GM19193 (cell line): Measurements from ENCODE around the gene CYB5R3.

Source experiments
- POLR2A ChIP-seq: IDR thresholded peaks from 4 replicates; pipeline ENCODE4 v1.6.1; 2011; ENCODE audit not compliant: insufficient read depth, insufficient read length; ENCODE audit errors: extremely low read depth

The CYB5R3 gene

DNA sequence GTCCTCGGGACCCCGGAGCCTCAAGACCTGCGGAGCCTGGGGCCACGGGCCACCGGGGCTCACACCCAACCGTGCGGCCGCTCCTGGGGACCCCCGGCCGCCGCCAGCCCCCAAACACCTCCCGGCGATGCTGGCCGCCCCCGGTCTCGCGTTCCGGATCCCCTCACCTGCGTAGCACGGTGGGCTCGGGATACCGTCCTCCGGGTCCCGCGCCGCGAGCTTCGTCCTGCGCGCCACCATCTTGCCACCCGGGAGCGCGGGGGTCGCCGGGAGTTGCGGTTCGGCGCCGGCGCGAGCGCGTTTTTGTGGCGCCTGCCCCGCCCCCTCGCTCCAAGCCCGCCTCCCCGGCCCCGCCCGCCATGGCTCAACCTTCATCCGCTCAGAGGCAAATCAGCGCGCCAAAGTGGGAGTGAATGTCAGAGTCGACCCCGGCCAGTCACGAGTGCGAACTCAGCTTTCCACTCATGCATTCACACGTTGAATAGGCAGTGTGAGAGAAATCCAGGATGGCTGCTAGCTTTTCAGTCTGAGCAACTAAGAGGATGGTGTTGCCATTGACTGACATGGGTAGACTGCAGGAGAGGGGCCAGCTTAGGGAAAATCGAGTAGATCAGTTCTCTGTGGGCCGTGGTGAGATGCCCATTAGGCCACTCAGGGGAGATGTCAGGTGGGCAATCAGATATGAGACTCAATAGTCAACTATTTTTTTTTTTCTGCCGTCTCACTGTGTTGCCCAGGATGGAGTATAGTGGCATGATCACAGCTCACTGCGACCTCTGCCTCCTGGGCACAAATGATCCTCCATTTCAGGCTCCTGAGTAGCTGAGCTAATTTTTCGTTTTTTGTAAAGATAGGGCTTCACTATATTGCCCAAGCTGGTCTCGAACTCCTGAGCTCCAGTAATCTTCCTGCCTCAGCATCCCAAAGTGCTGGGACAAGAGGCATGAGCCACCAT lies 67.2 kb downstream of the CYB5R3 start:
- peak; percentile 69 for TF ChIP-seq POLR2A

- no peak for TF ChIP-seq POLR2A
These were observed 71.5 kb downstream of the CYB5R3 start for GRCh38 chr22:42577623-42578240.
